OCI-LY7 (cell line): ENCODE results near the gene LINGO3.

Source experiments
- CTCF ChIP-seq: fragments of 200-600 bp; sonication (generic); conservative IDR thresholded peaks from 2 replicates; pipeline ENCODE4 v1.5.1; 2014; ENCODE audit warnings: mild to moderate bottlenecking, antibody characterized with exemption, low read length, moderate library complexity, mixed read lengths
- EZH2phosphoT487 ChIP-seq: fragments of 200-600 bp; sonication (generic); IDR thresholded peaks from 2 replicates; pipeline ENCODE4 v1.6.1; 2018; ENCODE audit warnings: low read depth, borderline replicate concordance, mild to moderate bottlenecking, mixed run types, antibody characterized with exemption, low read length, moderate library complexity, mixed read lengths

- no peak for TF ChIP-seq CTCF
- TF ChIP-seq EZH2phosphoT487 = no peak
Observed at GRCh38 chr19:2320049-2320448, 12.1 kb upstream of the LINGO3 start.
